ENCODE data around the gene MRPL49. TPM values are rescaled to one million over a fixed set of nuclear protein-coding genes. Genes with fewer than 3 reads are reported as not detected.

MRPL49 gene
- total RNA-seq, 1 donor, result 41.6 TPM

- peaks cover 12% of the 10 kb centered on the region for H3K36me3 ChIP-seq (ENCODE audit: insufficient read depth, low read length)
- no peak overlapping the region for H3K4me2 ChIP-seq (ENCODE audit: insufficient read depth, low read length)
- no peak for TF ChIP-seq CTCF (IDR thresholded peaks at IDR 0.05; ENCODE audit: extremely low read depth, low read depth, low read length)
- peaks cover 51% of the 10 kb centered on the region for H3K79me2 ChIP-seq (ENCODE audit: insufficient read depth, low read length)
- peaks cover 10% of the 10 kb centered on the region for H3K4me1 ChIP-seq (ENCODE audit: insufficient read depth, low read length)
- no peaks in the 10 kb centered on the region for H4K20me1 ChIP-seq (ENCODE audit: insufficient read depth, low read length)
- no peaks in the 10 kb centered on the region for H3K9me3 ChIP-seq (ENCODE audit: low read depth, low read length)
- peak overlapping the region; percentile 56 for H2AFZ ChIP-seq (ENCODE audit: low read length)
- no peak overlapping the region for H3K27ac ChIP-seq (ENCODE audit: low read depth, low read length)
- no peaks in the 10 kb centered on the region for H3K27me3 ChIP-seq (ENCODE audit: insufficient read depth, low read length)
- peak; percentile 58 for DNase-seq (ENCODE audit: insufficient read length, low spot score, missing footprints)
- no peak overlapping the region for H3K4me3 ChIP-seq (ENCODE audit: insufficient read depth, low read length)
Measured at GRCh38 chr11:65078786-65079342, 43.3 kb upstream of the MRPL49 start.

GRCh38 chr11:65083134-65083833 is 38.8 kb upstream of the MRPL49 start:
- Histone ChIP-seq H3K27me3 (ENCODE audit: insufficient read depth, low read length) (no peaks in the 10 kb centered on the region), H3K36me3 (ENCODE audit: insufficient read depth, low read length) (peaks cover 43% of the 10 kb centered on the region), H3K4me2 (ENCODE audit: insufficient read depth, low read length) (peak overlapping the region; percentile 88), H3K27ac (ENCODE audit: low read depth, low read length) (peak overlapping the region; percentile 91), H3K4me3 (ENCODE audit: insufficient read depth, low read length) (peak overlapping the region; percentile 97), H2AFZ (ENCODE audit: low read length) (peak overlapping the region; percentile 95), H3K4me1 (ENCODE audit: insufficient read depth, low read length) (peaks cover 22% of the 10 kb centered on the region), H4K20me1 (ENCODE audit: insufficient read depth, low read length) (no peaks in the 10 kb centered on the region), H3K9me3 (ENCODE audit: low read depth, low read length) (no peaks in the 10 kb centered on the region), H3K79me2 (ENCODE audit: insufficient read depth, low read length) (peaks cover 64% of the 10 kb centered on the region)
- DNase-seq (ENCODE audit: insufficient read length, low spot score, missing footprints), result peak; percentile 15
- no peak for TF ChIP-seq CTCF (IDR thresholded peaks at IDR 0.05; ENCODE audit: extremely low read depth, low read depth, low read length)

- H3K27ac ChIP-seq (ENCODE audit: low read depth, low read length), result peak within 1 kb of the TSS; percentile 91
- peaks cover 56% of the 10 kb centered on the region for H3K79me2 ChIP-seq (ENCODE audit: insufficient read depth, low read length)
- no peaks in the 10 kb centered on the region for H3K27me3 ChIP-seq (ENCODE audit: insufficient read depth, low read length)
- H2AFZ ChIP-seq (ENCODE audit: low read length), result peak within 1 kb of the TSS; percentile 95
- H3K4me1 ChIP-seq (ENCODE audit: insufficient read depth, low read length), result peaks cover 22% of the 10 kb centered on the region
- H3K4me3 ChIP-seq (ENCODE audit: insufficient read depth, low read length), result peak within 1 kb of the TSS; percentile 97
- H3K36me3 ChIP-seq (ENCODE audit: insufficient read depth, low read length), result peaks cover 47% of the 10 kb centered on the region
- no peaks in the 10 kb centered on the region for H3K9me3 ChIP-seq (ENCODE audit: low read depth, low read length)
- H4K20me1 ChIP-seq (ENCODE audit: insufficient read depth, low read length), result no peaks in the 10 kb centered on the region
- DNase-seq (ENCODE audit: insufficient read length, low spot score, missing footprints), result peak; percentile 100
- H3K4me2 ChIP-seq (ENCODE audit: insufficient read depth, low read length), result peak within 1 kb of the TSS; percentile 99
- no peak for TF ChIP-seq CTCF (IDR thresholded peaks at IDR 0.05; ENCODE audit: extremely low read depth, low read depth, low read length)
Measured at GRCh38 chr11:65083834-65084597, 38.1 kb upstream of the MRPL49 start, which contains the start of the genes CDCA5 and ZFPL1. Gene CDCA5 (minus strand): TSS chr11:65084040. CDS start chr11:65083978, 62 bp downstream. Gene ZFPL1 (plus strand): TSS chr11:65084222. CDS start chr11:65084699, 477 bp downstream.

Measured in osteoblast (primary cell).